VCaP (cell line): ENCODE data around the gene FAM72C.
"Not testable (repeated sequence)": the region's sequence is repeated elsewhere in the genome, so short reads cannot be mapped to it uniquely, and the experiment has no call there.

ENCODE experiments used
- H3K27ac ChIP-seq: fragments of 450-650 bp; 2 replicates; pipeline ENCODE4 v1.5.1; 2017

Gene FAM72C

GRCh38 chr1:143971924-143972700 lies at the start of gene FAM72C:
Gene FAM72C, minus strand, starts transcription at chr1:143971986. Its CDS starts 845 bp downstream, at chr1:143971141.
- not testable (repeated sequence) for H3K27ac ChIP-seq

- H3K27ac ChIP-seq: not testable (repeated sequence)
These were observed 48.4 kb upstream of the FAM72C start for GRCh38 chr1:144020001-144020738.

GRCh38 chr1:144019101-144019500 lies 47.3 kb upstream of the FAM72C start:
- not testable (repeated sequence) for H3K27ac ChIP-seq

GRCh38 chr1:144015180-144015966 lies 43.6 kb upstream of the FAM72C start:
- H3K27ac ChIP-seq: not testable (repeated sequence)

GRCh38 chr1:144014528-144014927 lies 42.7 kb upstream of the FAM72C start:
- not testable (repeated sequence) for H3K27ac ChIP-seq

- not testable (repeated sequence) for H3K27ac ChIP-seq
These were observed 42.3 kb upstream of the FAM72C start for GRCh38 chr1:144014121-144014520.

GRCh38 chr1:144012168-144012733 lies 40.5 kb upstream of the FAM72C start:
- H3K27ac ChIP-seq: not testable (repeated sequence)

GRCh38 chr1:144009410-144009809 lies 37.6 kb upstream of the FAM72C start:
- H3K27ac ChIP-seq: not testable (repeated sequence)

GRCh38 chr1:144004259-144004658 lies 32.5 kb upstream of the FAM72C start:
- not testable (repeated sequence) for H3K27ac ChIP-seq

GRCh38 chr1:144003306-144004029 lies 31.7 kb upstream of the FAM72C start:
- H3K27ac ChIP-seq: not testable (repeated sequence)

- not testable (repeated sequence) for H3K27ac ChIP-seq
These were observed 30.5 kb upstream of the FAM72C start for GRCh38 chr1:144002141-144002881.

- H3K27ac ChIP-seq: not testable (repeated sequence)
These were observed 29.3 kb upstream of the FAM72C start for GRCh38 chr1:144001077-144001476.

GRCh38 chr1:143996020-143996419 lies 24.2 kb upstream of the FAM72C start:
- not testable (repeated sequence) for H3K27ac ChIP-seq

- not testable (repeated sequence) for H3K27ac ChIP-seq
These were observed 21.6 kb upstream of the FAM72C start for GRCh38 chr1:143993301-143993907.

- H3K27ac ChIP-seq: not testable (repeated sequence)
These were observed 18.9 kb upstream of the FAM72C start for GRCh38 chr1:143990699-143991098.

GRCh38 chr1:143989719-143990118 lies 17.9 kb upstream of the FAM72C start:
- H3K27ac ChIP-seq: not testable (repeated sequence)

GRCh38 chr1:143989427-143989712 lies 17.6 kb upstream of the FAM72C start:
- H3K27ac ChIP-seq: not testable (repeated sequence)

GRCh38 chr1:143988602-143989426 lies 17.0 kb upstream of the FAM72C start:
- H3K27ac ChIP-seq: not testable (repeated sequence)

- H3K27ac ChIP-seq: not testable (repeated sequence)
These were observed 16.1 kb upstream of the FAM72C start for GRCh38 chr1:143987868-143988267.
